Measurements from ENCODE around the gene MEGF11.

DNA sequence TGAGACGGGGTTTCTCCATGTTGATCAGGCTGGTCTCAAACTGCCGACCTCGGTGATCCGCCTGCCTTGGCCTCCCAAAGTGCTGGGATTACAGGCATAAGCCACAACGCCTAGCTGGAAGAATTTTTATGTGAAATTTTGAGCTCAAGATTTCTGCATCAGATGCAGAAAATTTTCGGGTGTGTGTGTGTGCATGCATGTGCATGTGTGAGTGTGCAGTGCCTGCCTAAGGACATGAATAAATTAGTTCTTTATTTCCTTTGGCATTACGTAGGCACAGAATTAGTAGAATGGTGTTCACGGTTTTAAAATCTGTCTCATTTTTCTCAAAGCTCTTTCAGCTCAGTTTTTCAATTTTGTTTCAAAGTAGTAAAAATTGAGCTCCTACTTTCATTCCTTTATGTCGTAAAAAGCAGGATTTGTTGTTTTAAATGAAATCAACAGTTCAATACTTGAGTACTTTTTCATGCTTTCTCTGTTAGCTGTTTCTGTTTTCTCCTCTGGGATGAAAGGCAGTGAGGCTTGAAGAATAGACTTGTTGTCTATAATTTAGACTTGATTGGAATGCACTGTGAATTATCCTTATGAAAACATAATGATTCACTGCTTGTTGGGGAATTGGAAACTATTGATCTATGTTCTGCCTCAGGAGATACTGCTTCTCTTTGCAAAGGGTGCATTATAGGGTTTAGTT lies 407.6 kb downstream of the MEGF11 start:
- TF ChIP-seq, protein P1, sequence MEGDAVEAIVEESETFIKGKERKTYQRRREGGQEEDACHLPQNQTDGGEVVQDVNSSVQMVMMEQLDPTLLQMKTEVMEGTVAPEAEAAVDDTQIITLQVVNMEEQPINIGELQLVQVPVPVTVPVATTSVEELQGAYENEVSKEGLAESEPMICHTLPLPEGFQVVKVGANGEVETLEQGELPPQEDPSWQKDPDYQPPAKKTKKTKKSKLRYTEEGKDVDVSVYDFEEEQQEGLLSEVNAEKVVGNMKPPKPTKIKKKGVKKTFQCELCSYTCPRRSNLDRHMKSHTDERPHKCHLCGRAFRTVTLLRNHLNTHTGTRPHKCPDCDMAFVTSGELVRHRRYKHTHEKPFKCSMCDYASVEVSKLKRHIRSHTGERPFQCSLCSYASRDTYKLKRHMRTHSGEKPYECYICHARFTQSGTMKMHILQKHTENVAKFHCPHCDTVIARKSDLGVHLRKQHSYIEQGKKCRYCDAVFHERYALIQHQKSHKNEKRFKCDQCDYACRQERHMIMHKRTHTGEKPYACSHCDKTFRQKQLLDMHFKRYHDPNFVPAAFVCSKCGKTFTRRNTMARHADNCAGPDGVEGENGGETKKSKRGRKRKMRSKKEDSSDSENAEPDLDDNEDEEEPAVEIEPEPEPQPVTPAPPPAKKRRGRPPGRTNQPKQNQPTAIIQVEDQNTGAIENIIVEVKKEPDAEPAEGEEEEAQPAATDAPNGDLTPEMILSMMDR (IDR thresholded peaks at IDR 0.05), result no peak
- no peak for TF ChIP-seq POLR2A (IDR thresholded peaks at IDR 0.05)
- TF ChIP-seq EP300 (IDR thresholded peaks at IDR 0.05), result no peak
- no peak for TF ChIP-seq POLR2AphosphoS5 (IDR thresholded peaks at IDR 0.05)
